A549 (cell line): ENCODE results near the gene PBXIP1. TPM values are rescaled to one million over a fixed set of nuclear protein-coding genes. Genes with fewer than 3 reads are reported as not detected.
A peak's percentile ranks its signal among the peaks of the same experiment; 100 is the strongest.

Experiments
- ATAC-seq, 2 experiments: fragments of 200-7000 bp in 1 of 2; fragments of >200 bp in 1 of 2; cut with Nextera tagmentation in 1 of 2; cut with Tn5 transposase in 1 of 2; 3 replicates each; pipeline versions ENCODE4 v1.8.0 to v1.9.1; 2018 to 2020; ENCODE audit warnings: mild to moderate bottlenecking in 1 of 2, moderate library complexity in 1 of 2
- CTCF ChIA-PET: fragments of 300-600 bp; sonication (Branson Sonifier 250); formaldehyde crosslinking; extraction: SDS; loops from one replicate; lab custom pipeline; 2021; ENCODE audit warnings: antibody characterized with exemption, inconsistent platforms; lab: Yijun Ruan, JAX
- POLR2A ChIA-PET: fragments of 350-600 bp; formaldehyde crosslinking; extraction: SDS; loops from one replicate; lab custom pipeline; 2021; ENCODE audit warnings: antibody characterized with exemption, inconsistent platforms; lab: Yijun Ruan, JAX
- DNase-seq, 2 experiments: peaks; one replicate each; pipeline versions ENCODE4 v3.0.0 to v3.0.0-alpha.2; 2011 to 2016; ENCODE audit warnings: low read depth in 1 of 2, low spot score in 1 of 2
- FAIRE-seq: peaks from 2 replicates; lab custom pipeline; 2011; peaks lifted over from hg19 to GRCh38; lab: Jason Lieb, UNC
- H3K27ac ChIP-seq, 2 experiments: fragments of >200 bp; sonication (Bioruptor Twin); formaldehyde crosslinking; 3 replicates each; pipeline ENCODE4 v1.5.1; 2016 to 2017
- H3K4me1 ChIP-seq: fragments of >200 bp; sonication (Bioruptor Twin); formaldehyde crosslinking; 3 replicates; pipeline ENCODE4 v1.6.1; 2016
- H3K4me2 ChIP-seq: fragments of >200 bp; sonication (Bioruptor Twin); formaldehyde crosslinking; 3 replicates; pipeline ENCODE4 v1.6.1; 2016
- H3K4me3 ChIP-seq: fragments of >200 bp; sonication (Bioruptor Twin); formaldehyde crosslinking; 3 replicates; pipeline ENCODE4 v1.5.1; 2016
- H3K9me3 ChIP-seq: fragments of >200 bp; sonication (Bioruptor Twin); formaldehyde crosslinking; 3 replicates; pipeline ENCODE4 v1.6.1; 2016
- EHMT2 ChIP-seq: fragments of 200-600 bp; sonication (generic); IDR thresholded peaks from 2 replicates; pipeline ENCODE4 v1.6.1; 2016; ENCODE audit warnings: antibody characterized with exemption, low read depth, mild to moderate bottlenecking, moderate library complexity
- ESRRA ChIP-seq: fragments of 150-350 bp; IDR thresholded peaks from 2 replicates; pipeline ENCODE4 v1.6.1; 2014; ENCODE audit warnings: mild to moderate bottlenecking, low read length, borderline replicate concordance
- FOSL2 ChIP-seq, 2 experiments: fragments of 450-650 bp in 1 of 2; fragments of >200 bp in 1 of 2; sonication (Bioruptor Twin) in 1 of 2; formaldehyde crosslinking; IDR thresholded peaks; 2 replicates each; pipeline versions ENCODE4 v1.5.0 to v1.6.1; 2016 to 2020; ENCODE audit warnings: mild to moderate bottlenecking in 1 of 2, moderate library complexity in 1 of 2
- HDAC2 ChIP-seq: fragments of 200-600 bp; sonication (generic); IDR thresholded peaks from 2 replicates; pipeline ENCODE4 v1.6.1; 2016
- JUN ChIP-seq, 2 experiments: fragments of >200 bp; sonication (Bioruptor Twin); formaldehyde crosslinking; IDR thresholded peaks; 2 replicates in 1 of 2; 3 replicates in 1 of 2; pipeline ENCODE4 v1.6.1; 2016 to 2017
- JUNB ChIP-seq: fragments of >200 bp; sonication (Bioruptor Twin); formaldehyde crosslinking; IDR thresholded peaks from 2 replicates; pipeline ENCODE4 v1.6.1; 2016
- MAFK ChIP-seq: fragments of 450-650 bp; IDR thresholded peaks from 2 replicates; pipeline ENCODE4 v1.6.1; 2014; ENCODE audit not compliant: partially characterized antibody
- NPAS2 ChIP-seq: fragments of 250-450 bp; sonication (Bioruptor Pico); IDR thresholded peaks from 2 replicates; pipeline ENCODE4 v1.8.0; 2022; ENCODE audit warnings: mild to moderate bottlenecking, moderate library complexity, borderline replicate concordance
- NR3C1 ChIP-seq: fragments of >200 bp; sonication (Bioruptor Twin); formaldehyde crosslinking; IDR thresholded peaks from 3 replicates; pipeline ENCODE4 v1.6.1; 2017
- RARB ChIP-seq: fragments of 250-450 bp; sonication (Bioruptor Pico); IDR thresholded peaks from 2 replicates; pipeline ENCODE4 v1.8.0; 2021; ENCODE audit warnings: mild to moderate bottlenecking, moderate library complexity
- RNF2 ChIP-seq: fragments of 200-600 bp; sonication (generic); IDR thresholded peaks from 2 replicates; pipeline ENCODE4 v1.6.1; 2016; ENCODE audit warnings: low read depth, mild to moderate bottlenecking, antibody characterized with exemption, moderate library complexity, borderline replicate concordance
- SMC3 ChIP-seq: fragments of >200 bp; sonication (Bioruptor Twin); formaldehyde crosslinking; IDR thresholded peaks from 3 replicates; pipeline ENCODE4 v1.6.1; 2018; ENCODE audit warnings: inconsistent platforms
- SREBF2 ChIP-seq: fragments of 450-650 bp; IDR thresholded peaks from 2 replicates; pipeline ENCODE4 v1.6.1; 2014; ENCODE audit warnings: mild to moderate bottlenecking, moderate library complexity
- ZFP36 ChIP-seq: fragments of 450-650 bp; IDR thresholded peaks from 2 replicates; pipeline ENCODE4 v1.6.1; 2014; ENCODE audit warnings: borderline replicate concordance; ENCODE audit not compliant: partially characterized antibody
- ZSCAN20 ChIP-seq: fragments of 250-450 bp; sonication (Bioruptor Pico); IDR thresholded peaks from 2 replicates; pipeline ENCODE4 v1.8.0; 2022; ENCODE audit warnings: mild to moderate bottlenecking, moderate library complexity
- WGBS: methylation state at CpG from one replicate; pipeline ENCODE4 v1.1.6; 2017; ENCODE audit errors: missing lambda C conversion rate; 5-methylcytosine and 5-hydroxymethylcytosine counted together
- polyA plus RNA-seq, 4 experiments: library from polyadenylated mRNA; depleted of rRNA in 3 of 4; stranded (reverse); fragments of >200 nt; fragmentation: RNase III in 1 of 4; extraction: RNeasy Plus Mini Kit Qiagen cat#74134 plus additional on column Dnase treatment in 1 of 4; gene quantifications; 2 replicates in 3 of 4; 3 replicates in 1 of 4; pipeline ENCODE4 v1.2.3, GENCODE V29; 2011 to 2017
- TF ChIP-seq, protein P1 (sequence below): fragments of 450-650 bp; IDR thresholded peaks from 2 replicates; pipeline ENCODE4 v1.6.1; 2014; ENCODE audit warnings: antibody characterized with exemption
- TF ChIP-seq, protein P2 (sequence below): fragments of 150-350 bp; IDR thresholded peaks from 2 replicates; pipeline ENCODE4 v1.6.1; 2014; ENCODE audit warnings: low read depth, mild to moderate bottlenecking, low read length
- TF ChIP-seq, protein P3 (sequence below): fragments of 200-600 bp; sonication (generic); IDR thresholded peaks from 2 replicates; pipeline ENCODE4 v1.6.1; 2016; ENCODE audit warnings: antibody characterized with exemption, mild to moderate bottlenecking, moderate library complexity
- TF ChIP-seq, protein P4 (sequence below): fragments of 250-450 bp; sonication (Bioruptor Pico); IDR thresholded peaks from 2 replicates; pipeline ENCODE4 v1.5.0; 2020; ENCODE audit warnings: low read depth, mild to moderate bottlenecking, moderate library complexity
- TF ChIP-seq, protein P5 (sequence below): fragments of 250-450 bp; sonication (Bioruptor Pico); IDR thresholded peaks from 2 replicates; pipeline ENCODE4 v1.5.0; 2021; ENCODE audit warnings: mild to moderate bottlenecking, moderate library complexity, borderline replicate concordance
- TF ChIP-seq, protein P6 (sequence below): IDR thresholded peaks from 2 replicates; pipeline ENCODE4 v1.6.1; 2012

Gene PBXIP1
- polyA plus RNA-seq, 2 of the 4 experiments (the other 2 are of a cell fraction): 15.0 to 20.8 TPM

DNA sequence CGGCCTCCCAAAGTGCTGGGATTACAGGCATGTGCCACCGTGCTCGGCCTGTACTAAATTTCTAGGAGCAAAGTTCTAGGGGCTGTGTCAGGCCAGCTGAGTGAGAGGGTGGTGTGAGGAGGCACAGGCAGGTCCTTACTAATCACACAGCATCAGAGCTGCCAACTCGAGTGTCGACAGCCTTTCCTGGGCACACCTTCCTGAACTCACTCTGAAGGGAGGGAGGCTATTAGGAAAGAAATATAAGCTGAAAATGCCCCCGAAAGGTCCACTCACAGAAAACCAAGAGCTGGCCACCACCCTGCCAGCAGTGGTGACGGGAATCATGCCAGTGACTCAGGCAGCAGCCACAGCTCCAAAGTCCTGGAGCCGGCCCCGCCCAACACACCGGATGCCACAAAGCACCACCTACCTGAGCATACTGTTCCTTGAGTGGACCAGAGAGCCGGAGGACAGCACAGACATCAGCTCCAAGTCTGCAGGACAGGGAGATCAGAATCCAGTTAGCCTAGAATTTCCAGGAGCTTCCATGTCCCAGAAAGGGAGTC, 23.9 kb downstream of the PBXIP1 start:
- WGBS: 32% methylated on average over 11 of the region's 11 CpGs
- H3K4me3 ChIP-seq: no peak overlapping the region
- TF ChIP-seq FOSL2 (IDR thresholded peaks at IDR 0.05): no peak
- TF ChIP-seq FOSL2 (CRISPR knock-in tag; IDR thresholded peaks at IDR 0.05): no peak
- no peak for TF ChIP-seq SREBF2
- TF ChIP-seq, protein P1, sequence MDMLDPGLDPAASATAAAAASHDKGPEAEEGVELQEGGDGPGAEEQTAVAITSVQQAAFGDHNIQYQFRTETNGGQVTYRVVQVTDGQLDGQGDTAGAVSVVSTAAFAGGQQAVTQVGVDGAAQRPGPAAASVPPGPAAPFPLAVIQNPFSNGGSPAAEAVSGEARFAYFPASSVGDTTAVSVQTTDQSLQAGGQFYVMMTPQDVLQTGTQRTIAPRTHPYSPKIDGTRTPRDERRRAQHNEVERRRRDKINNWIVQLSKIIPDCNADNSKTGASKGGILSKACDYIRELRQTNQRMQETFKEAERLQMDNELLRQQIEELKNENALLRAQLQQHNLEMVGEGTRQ: no peak
- TF ChIP-seq MAFK: no peak
- no peak for TF ChIP-seq NR3C1
- TF ChIP-seq SMC3: no peak
- TF ChIP-seq NPAS2 (CRISPR knock-in tag): no peak
- TF ChIP-seq RARB (CRISPR knock-in tag): no peak
- TF ChIP-seq, all 56 proteins: peak for 0
- Histone ChIP-seq H3K9me3 (no peaks in the 10 kb centered on the region), H3K4me1 (peaks cover 18% of the 10 kb centered on the region), H3K27ac (peak overlapping the region; percentile 49 to 74; a peak in 5 of 6 replicates), H3K4me2 (peak overlapping the region; percentile 41)
- CTCF ChIA-PET: interaction anchor here (0.7 to 1.0 kb wide), 2 partner anchors 12 to 372 kb away, joined by 3 to 4 read pairs; no protein-coding TSS in a partner anchor
- FAIRE-seq (no peak), DNase-seq (peak; percentile 55 to 72), ATAC-seq (peak; percentile 5 to 14; a peak in 1 of 6 replicates)
- POLR2A ChIA-PET: no interaction called here

DNA sequence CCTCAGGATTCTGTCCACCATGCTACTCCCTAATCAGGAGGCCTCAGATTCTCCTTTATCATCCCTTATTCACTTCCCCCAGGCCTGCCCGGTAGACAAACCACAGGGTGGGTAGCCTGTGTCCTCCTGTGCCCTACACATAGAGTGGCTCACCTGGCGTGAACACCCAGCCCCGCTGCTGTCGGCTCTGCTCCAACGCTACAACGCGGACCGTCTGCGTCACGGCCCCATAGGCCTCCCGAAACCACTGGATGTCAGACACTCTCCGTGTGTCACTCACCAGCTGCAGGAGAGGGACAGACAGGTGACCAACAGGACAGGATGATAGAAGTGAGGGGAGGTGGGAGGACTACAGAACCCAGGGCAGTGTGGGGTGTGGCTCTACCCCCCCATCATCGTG, 29.7 kb downstream of the PBXIP1 start:
- no peak for ATAC-seq
- TF ChIP-seq, protein P2, sequence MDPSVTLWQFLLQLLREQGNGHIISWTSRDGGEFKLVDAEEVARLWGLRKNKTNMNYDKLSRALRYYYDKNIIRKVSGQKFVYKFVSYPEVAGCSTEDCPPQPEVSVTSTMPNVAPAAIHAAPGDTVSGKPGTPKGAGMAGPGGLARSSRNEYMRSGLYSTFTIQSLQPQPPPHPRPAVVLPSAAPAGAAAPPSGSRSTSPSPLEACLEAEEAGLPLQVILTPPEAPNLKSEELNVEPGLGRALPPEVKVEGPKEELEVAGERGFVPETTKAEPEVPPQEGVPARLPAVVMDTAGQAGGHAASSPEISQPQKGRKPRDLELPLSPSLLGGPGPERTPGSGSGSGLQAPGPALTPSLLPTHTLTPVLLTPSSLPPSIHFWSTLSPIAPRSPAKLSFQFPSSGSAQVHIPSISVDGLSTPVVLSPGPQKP: no peak
- TF ChIP-seq NR3C1 (no peak), JUNB (no peak), HDAC2 (no peak), RARB (CRISPR knock-in tag) (no peak), EHMT2 (no peak), ZFP36 (no peak), RNF2 (no peak), ZSCAN20 (CRISPR knock-in tag) (no peak), ESRRA (no peak), JUN (IDR thresholded peaks at IDR 0.05) (no peak)
- TF ChIP-seq, protein P3, sequence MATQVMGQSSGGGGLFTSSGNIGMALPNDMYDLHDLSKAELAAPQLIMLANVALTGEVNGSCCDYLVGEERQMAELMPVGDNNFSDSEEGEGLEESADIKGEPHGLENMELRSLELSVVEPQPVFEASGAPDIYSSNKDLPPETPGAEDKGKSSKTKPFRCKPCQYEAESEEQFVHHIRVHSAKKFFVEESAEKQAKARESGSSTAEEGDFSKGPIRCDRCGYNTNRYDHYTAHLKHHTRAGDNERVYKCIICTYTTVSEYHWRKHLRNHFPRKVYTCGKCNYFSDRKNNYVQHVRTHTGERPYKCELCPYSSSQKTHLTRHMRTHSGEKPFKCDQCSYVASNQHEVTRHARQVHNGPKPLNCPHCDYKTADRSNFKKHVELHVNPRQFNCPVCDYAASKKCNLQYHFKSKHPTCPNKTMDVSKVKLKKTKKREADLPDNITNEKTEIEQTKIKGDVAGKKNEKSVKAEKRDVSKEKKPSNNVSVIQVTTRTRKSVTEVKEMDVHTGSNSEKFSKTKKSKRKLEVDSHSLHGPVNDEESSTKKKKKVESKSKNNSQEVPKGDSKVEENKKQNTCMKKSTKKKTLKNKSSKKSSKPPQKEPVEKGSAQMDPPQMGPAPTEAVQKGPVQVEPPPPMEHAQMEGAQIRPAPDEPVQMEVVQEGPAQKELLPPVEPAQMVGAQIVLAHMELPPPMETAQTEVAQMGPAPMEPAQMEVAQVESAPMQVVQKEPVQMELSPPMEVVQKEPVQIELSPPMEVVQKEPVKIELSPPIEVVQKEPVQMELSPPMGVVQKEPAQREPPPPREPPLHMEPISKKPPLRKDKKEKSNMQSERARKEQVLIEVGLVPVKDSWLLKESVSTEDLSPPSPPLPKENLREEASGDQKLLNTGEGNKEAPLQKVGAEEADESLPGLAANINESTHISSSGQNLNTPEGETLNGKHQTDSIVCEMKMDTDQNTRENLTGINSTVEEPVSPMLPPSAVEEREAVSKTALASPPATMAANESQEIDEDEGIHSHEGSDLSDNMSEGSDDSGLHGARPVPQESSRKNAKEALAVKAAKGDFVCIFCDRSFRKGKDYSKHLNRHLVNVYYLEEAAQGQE: no peak
- TF ChIP-seq, protein P4, sequence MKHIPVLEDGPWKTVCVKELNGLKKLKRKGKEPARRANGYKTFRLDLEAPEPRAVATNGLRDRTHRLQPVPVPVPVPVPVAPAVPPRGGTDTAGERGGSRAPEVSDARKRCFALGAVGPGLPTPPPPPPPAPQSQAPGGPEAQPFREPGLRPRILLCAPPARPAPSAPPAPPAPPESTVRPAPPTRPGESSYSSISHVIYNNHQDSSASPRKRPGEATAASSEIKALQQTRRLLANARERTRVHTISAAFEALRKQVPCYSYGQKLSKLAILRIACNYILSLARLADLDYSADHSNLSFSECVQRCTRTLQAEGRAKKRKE (CRISPR knock-in tag): no peak
- TF ChIP-seq, protein P5, sequence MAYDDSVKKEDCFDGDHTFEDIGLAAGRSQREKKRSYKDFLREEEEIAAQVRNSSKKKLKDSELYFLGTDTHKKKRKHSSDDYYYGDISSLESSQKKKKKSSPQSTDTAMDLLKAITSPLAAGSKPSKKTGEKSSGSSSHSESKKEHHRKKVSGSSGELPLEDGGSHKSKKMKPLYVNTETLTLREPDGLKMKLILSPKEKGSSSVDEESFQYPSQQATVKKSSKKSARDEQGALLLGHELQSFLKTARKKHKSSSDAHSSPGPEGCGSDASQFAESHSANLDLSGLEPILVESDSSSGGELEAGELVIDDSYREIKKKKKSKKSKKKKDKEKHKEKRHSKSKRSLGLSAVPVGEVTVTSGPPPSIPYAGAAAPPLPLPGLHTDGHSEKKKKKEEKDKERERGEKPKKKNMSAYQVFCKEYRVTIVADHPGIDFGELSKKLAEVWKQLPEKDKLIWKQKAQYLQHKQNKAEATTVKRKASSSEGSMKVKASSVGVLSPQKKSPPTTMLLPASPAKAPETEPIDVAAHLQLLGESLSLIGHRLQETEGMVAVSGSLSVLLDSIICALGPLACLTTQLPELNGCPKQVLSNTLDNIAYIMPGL (CRISPR knock-in tag): no peak
- TF ChIP-seq, protein P6, sequence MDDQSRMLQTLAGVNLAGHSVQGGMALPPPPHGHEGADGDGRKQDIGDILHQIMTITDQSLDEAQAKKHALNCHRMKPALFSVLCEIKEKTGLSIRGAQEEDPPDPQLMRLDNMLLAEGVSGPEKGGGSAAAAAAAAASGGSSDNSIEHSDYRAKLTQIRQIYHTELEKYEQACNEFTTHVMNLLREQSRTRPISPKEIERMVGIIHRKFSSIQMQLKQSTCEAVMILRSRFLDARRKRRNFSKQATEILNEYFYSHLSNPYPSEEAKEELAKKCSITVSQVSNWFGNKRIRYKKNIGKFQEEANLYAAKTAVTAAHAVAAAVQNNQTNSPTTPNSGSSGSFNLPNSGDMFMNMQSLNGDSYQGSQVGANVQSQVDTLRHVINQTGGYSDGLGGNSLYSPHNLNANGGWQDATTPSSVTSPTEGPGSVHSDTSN: no peak
- TF ChIP-seq, all 56 proteins: peak for 0
- Histone ChIP-seq H3K4me3 (no peak overlapping the region), H3K27ac (no peak overlapping the region), H3K4me2 (no peak overlapping the region), H3K9me3 (no peaks in the 10 kb centered on the region), H3K4me1 (no peaks in the 10 kb centered on the region)
- DNase-seq (no peak), FAIRE-seq (no peak)
- CTCF ChIA-PET: interaction anchor here (1.0 to 2.3 kb wide), 5 partner anchors 10 to 257 kb away, joined by 3 to 10 read pairs (median 4); partner anchors contain the start of gene PMVK
- POLR2A ChIA-PET: no interaction called here
- 90% methylated on average over 13 of the region's 13 CpGs for WGBS
